WERI-Rb-1 (cell line): ENCODE data around the gene PDZD7.
"Not testable (repeated sequence)": the region's sequence is repeated elsewhere in the genome, so short reads cannot be mapped to it uniquely, and the experiment has no call there.

ENCODE experiments used
- DNase-seq: peaks from one replicate; pipeline ENCODE4 v3.0.0-alpha.2; 2020
- H3K27ac ChIP-seq: fragments of 250-450 bp; sonication (Bioruptor Pico); 2 replicates; pipeline ENCODE4 v1.5.1; 2020; ENCODE audit warnings: mild to moderate bottlenecking, moderate library complexity
- H3K27me3 ChIP-seq: fragments of 250-450 bp; sonication (Bioruptor Pico); 2 replicates; pipeline ENCODE4 v1.5.1; 2021; ENCODE audit warnings: mild to moderate bottlenecking, low read depth, moderate library complexity; ENCODE audit not compliant: insufficient read depth, severe bottlenecking
- H3K36me3 ChIP-seq: fragments of 250-450 bp; sonication (Bioruptor Pico); 2 replicates; pipeline ENCODE4 v1.5.1; 2020; ENCODE audit warnings: mild to moderate bottlenecking, moderate library complexity
- H3K4me3 ChIP-seq: 2 replicates; pipeline ENCODE4 v1.5.1; 2011; ENCODE audit warnings: low read depth, mild to moderate bottlenecking, control low read depth, low read length
- H3K9me3 ChIP-seq: fragments of 250-450 bp; sonication (Bioruptor Pico); 2 replicates; pipeline ENCODE4 v1.5.1; 2021; ENCODE audit warnings: mild to moderate bottlenecking, moderate library complexity; ENCODE audit not compliant: severe bottlenecking
- CTCF ChIP-seq: IDR thresholded peaks from 2 replicates; pipeline ENCODE4 v1.5.1; 2011; ENCODE audit warnings: low read depth, mild to moderate bottlenecking, control low read depth, inconsistent platforms, low read length

PDZD7 gene

GRCh38 chr10:101035916-101036702, 5.2 kb upstream of the PDZD7 start:
- H3K36me3 ChIP-seq, result peaks cover 32% of the 10 kb centered on the region
- no peak overlapping the region for H3K4me3 ChIP-seq
- H3K27ac ChIP-seq, result no peak overlapping the region
- no peaks in the 10 kb centered on the region for H3K9me3 ChIP-seq
- no peak for TF ChIP-seq CTCF
- H3K27me3 ChIP-seq, result no peaks in the 10 kb centered on the region
- DNase-seq, result no peak

DNA sequence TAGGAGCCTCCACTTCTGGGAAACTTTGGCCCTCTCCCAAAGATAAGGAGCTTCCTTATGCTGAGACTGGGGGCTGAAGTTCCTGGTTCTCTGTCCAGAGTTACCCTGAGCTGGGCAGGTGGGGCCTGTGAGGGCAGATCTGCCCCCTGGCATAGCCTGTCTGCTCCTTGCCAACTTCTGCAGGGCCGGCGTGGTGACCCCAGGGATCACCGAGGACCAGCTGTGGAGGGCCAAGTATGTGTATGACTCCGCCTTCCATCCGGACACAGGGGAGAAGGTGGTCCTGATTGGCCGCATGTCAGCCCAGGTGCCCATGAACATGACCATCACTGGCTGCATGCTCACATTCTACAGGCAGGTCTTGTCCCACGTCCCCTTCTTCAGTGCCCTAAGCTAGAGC, 4.4 kb upstream of the PDZD7 start:
- Histone ChIP-seq H3K27me3 (no peaks in the 10 kb centered on the region), H3K9me3 (no peaks in the 10 kb centered on the region), H3K36me3 (peaks cover 32% of the 10 kb centered on the region), H3K4me3 (no peak overlapping the region), H3K27ac (no peak overlapping the region)
- DNase-seq, result no peak
- TF ChIP-seq CTCF, result no peak

DNA sequence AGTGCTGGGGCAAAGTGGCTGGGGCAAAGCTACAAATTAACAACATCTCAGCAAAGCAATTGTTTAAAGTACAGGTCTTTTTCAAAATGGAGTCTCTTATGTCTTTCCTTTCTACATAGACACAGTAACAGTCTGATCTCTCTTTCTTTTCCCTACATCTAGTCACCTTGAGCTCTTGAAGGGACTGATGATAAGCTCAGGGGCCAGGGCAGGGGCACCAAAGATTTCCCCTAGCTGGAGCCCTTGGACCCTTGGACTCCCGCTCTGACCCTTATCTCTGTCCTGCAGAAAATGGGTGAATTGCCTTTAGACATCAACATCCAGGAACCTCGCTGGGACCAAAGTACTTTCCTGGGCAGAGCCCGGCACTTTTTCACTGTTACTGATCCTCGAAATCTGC, 3.5 kb upstream of the PDZD7 start:
- not testable (repeated sequence) for H3K4me3 ChIP-seq, H3K27ac ChIP-seq, H3K27me3 ChIP-seq, DNase-seq, H3K9me3 ChIP-seq
- H3K36me3 ChIP-seq, result peaks cover 32% of the 10 kb centered on the region

- Histone ChIP-seq H3K9me3 (no peaks in the 10 kb centered on the region), H3K4me3 (peak overlapping the region; percentile 77), H3K36me3 (peaks cover 32% of the 10 kb centered on the region), H3K27ac (peak overlapping the region; percentile 65), H3K27me3 (no peaks in the 10 kb centered on the region)
- DNase-seq, result no peak
- TF ChIP-seq CTCF, result no peak
Measured at GRCh38 chr10:101033276-101033675, 2.3 kb upstream of the PDZD7 start.

GRCh38 chr10:101032637-101033224, 1.8 kb upstream of the PDZD7 start:
- Histone ChIP-seq H3K27ac (peak overlapping the region; percentile 65), H3K27me3 (no peaks in the 10 kb centered on the region), H3K4me3 (peak overlapping the region; percentile 77), H3K9me3 (no peaks in the 10 kb centered on the region), H3K36me3 (peaks cover 28% of the 10 kb centered on the region)
- no peak for TF ChIP-seq CTCF
- DNase-seq, result peak; percentile 87

DNA sequence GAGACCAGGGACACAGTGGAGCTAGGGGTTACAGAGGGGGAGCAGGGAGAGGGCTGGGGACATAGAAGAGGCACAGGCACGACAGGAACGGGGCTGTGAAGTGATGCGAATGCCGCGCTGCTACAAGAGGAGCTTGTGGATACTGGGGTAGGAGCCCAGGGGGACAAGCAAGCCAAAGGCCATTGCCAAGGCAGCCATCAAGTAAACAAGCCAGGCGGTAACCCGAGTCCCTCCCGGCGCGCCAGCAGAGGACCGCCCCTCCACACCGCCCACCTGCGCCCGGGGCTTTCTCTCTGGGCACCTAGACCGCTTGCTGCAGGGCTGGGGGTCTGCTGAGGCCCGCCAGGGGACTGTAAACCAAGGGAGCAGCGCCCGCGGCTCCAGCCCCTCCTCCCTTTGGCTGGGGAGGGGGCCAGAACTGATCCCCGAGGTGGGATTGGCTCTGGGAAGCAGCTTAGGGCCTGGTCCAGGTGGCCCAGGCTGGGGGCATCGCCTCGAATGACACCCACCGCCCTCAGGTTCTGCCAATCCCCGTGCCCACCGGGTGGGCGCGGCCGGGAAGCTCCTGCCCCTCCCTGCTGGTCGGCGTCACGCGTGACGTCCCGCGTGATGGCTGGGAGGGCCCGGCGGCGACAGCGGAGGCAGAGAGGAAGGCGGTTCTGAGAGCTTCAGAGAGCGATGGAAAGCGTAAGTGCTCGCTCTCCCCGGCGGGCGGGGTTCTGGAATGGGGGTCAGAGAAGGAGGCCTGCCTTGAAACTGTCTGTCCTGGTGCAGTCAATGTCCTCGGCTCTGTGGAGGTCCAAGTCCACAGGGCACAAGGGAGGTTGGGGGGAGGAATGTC, 1.1 kb upstream of the PDZD7 start:
- TF ChIP-seq CTCF, result no peak
- no peaks in the 10 kb centered on the region for H3K27me3 ChIP-seq
- peaks cover 21% of the 10 kb centered on the region for H3K36me3 ChIP-seq
- peak overlapping the region; percentile 77 for H3K4me3 ChIP-seq
- no peaks in the 10 kb centered on the region for H3K9me3 ChIP-seq
- peak; percentile 66 for DNase-seq
- peak overlapping the region; percentile 65 for H3K27ac ChIP-seq
